DND-41 (cell line): Measurements from ENCODE around the gene KRT72.

Experiments
- ATAC-seq: fragments of 200-7000 bp; cut with Tn5 transposase; 3 replicates; pipeline ENCODE4 v1.9.1; 2021; ENCODE audit warnings: low read depth; ENCODE audit not compliant: insufficient read depth
- DNase-seq: peaks from one replicate; pipeline ENCODE4 v3.0.0-alpha.2; 2020
- H2AFZ ChIP-seq: 2 replicates; pipeline ENCODE4 v1.6.0; 2012; ENCODE audit warnings: low read depth, low read length
- H3K27ac ChIP-seq: 2 replicates; pipeline ENCODE4 v1.5.1; 2012; ENCODE audit warnings: low read length, inconsistent platforms
- H3K27me3 ChIP-seq: fragments of 200-600 bp; sonication (generic); 2 replicates; pipeline ENCODE4 v1.6.0; 2012; ENCODE audit warnings: low read length, mild to moderate bottlenecking, inconsistent platforms; ENCODE audit not compliant: insufficient read depth, poor library complexity
- H3K36me3 ChIP-seq: 2 replicates; pipeline ENCODE4 v1.5.1; 2012; ENCODE audit warnings: low read length, inconsistent platforms; ENCODE audit not compliant: insufficient read depth
- H3K4me1 ChIP-seq: 2 replicates; pipeline ENCODE4 v1.5.1; 2012; ENCODE audit warnings: mild to moderate bottlenecking, low read length; ENCODE audit not compliant: insufficient read depth
- H3K4me2 ChIP-seq: 2 replicates; pipeline ENCODE4 v1.6.0; 2012; ENCODE audit warnings: mild to moderate bottlenecking, moderate library complexity, low read length, inconsistent platforms; ENCODE audit not compliant: insufficient read depth
- H3K4me3 ChIP-seq, 2 experiments: fragments of 200-600 bp in 1 of 2; shearing (Covaris generic) in 1 of 2; 2 replicates each; pipeline ENCODE4 v1.5.1; 2012 to 2016; ENCODE audit warnings: inconsistent platforms in 2 of 2, low read length in 2 of 2, mild to moderate bottlenecking in 2 of 2, low read depth in 1 of 2, moderate library complexity in 1 of 2
- H3K79me2 ChIP-seq: 2 replicates; pipeline ENCODE4 v1.6.0; 2012; ENCODE audit warnings: low read length, inconsistent platforms; ENCODE audit not compliant: insufficient read depth
- H3K9ac ChIP-seq: 2 replicates; pipeline ENCODE4 v1.6.0; 2012; ENCODE audit warnings: low read depth, mild to moderate bottlenecking, inconsistent platforms, low read length, moderate library complexity
- H3K9me3 ChIP-seq: 2 replicates; pipeline ENCODE4 v1.5.1; 2012; ENCODE audit warnings: low read length, moderate library complexity, mild to moderate bottlenecking, inconsistent platforms; ENCODE audit not compliant: insufficient read depth, severe bottlenecking
- H4K20me1 ChIP-seq: 2 replicates; pipeline ENCODE4 v1.6.0; 2012; ENCODE audit warnings: low read length; ENCODE audit not compliant: insufficient read depth
- CTCF ChIP-seq: IDR thresholded peaks from 2 replicates; pipeline ENCODE4 v1.5.1; 2012; ENCODE audit warnings: borderline replicate concordance, low read length, moderate library complexity, mild to moderate bottlenecking; ENCODE audit not compliant: poor library complexity, severe bottlenecking; ENCODE audit errors: extremely low read depth
- EZH2 ChIP-seq: IDR thresholded peaks from 3 replicates; pipeline ENCODE4 v1.6.1; 2012; ENCODE audit warnings: borderline replicate concordance, low read depth, mild to moderate bottlenecking, moderate library complexity, low read length, inconsistent platforms; ENCODE audit not compliant: severe bottlenecking

The KRT72 gene

GRCh38 chr12:52600941-52601481 lies at the start of gene KRT72:
Gene KRT72 (minus strand): TSS chr12:52601463. CDS start chr12:52601452, 11 bp downstream.
- H4K20me1 ChIP-seq = no peaks in the 10 kb centered on the region; the same call in 1 of the 2 replicates
- TF ChIP-seq CTCF (no peak), EZH2 (no peak)
- no peak within 1 kb of the TSS for H3K4me2 ChIP-seq
- no peak within 1 kb of the TSS for H3K4me3 ChIP-seq
- H3K9me3 ChIP-seq = no peaks in the 10 kb centered on the region
- H3K27ac ChIP-seq = no peak within 1 kb of the TSS
- H3K36me3 ChIP-seq = no peaks in the 10 kb centered on the region
- H3K4me1 ChIP-seq = no peaks in the 10 kb centered on the region
- H3K79me2 ChIP-seq = no peaks in the 10 kb centered on the region
- H2AFZ ChIP-seq = no peak within 1 kb of the TSS
- DNase-seq (no peak), ATAC-seq (no peak)
- no peak within 1 kb of the TSS for H3K9ac ChIP-seq
- peaks cover 21% of the 10 kb centered on the region for H3K27me3 ChIP-seq

- Histone ChIP-seq H3K9ac (no peak overlapping the region), H4K20me1 (no peaks in the 10 kb centered on the region), H2AFZ (no peak overlapping the region), H3K4me1 (no peaks in the 10 kb centered on the region), H3K27ac (no peak overlapping the region), H3K36me3 (no peaks in the 10 kb centered on the region), H3K9me3 (no peaks in the 10 kb centered on the region), H3K79me2 (no peaks in the 10 kb centered on the region), H3K4me3 (no peak overlapping the region), H3K4me2 (no peak overlapping the region), H3K27me3 (peaks cover 7% of the 10 kb centered on the region)
- TF ChIP-seq EZH2 (no peak), CTCF (no peak)
- DNase-seq (no peak), ATAC-seq (no peak)
These were observed 49.3 kb upstream of the KRT72 start for GRCh38 chr12:52650520-52651081.

GRCh38 chr12:52649066-52649465 lies 47.8 kb upstream of the KRT72 start:
- no peak for TF ChIP-seq EZH2
- TF ChIP-seq CTCF = no peak
- DNase-seq (no peak), ATAC-seq (no peak)
- Histone ChIP-seq H3K79me2 (no peaks in the 10 kb centered on the region), H3K4me3 (no peak overlapping the region), H3K9me3 (no peaks in the 10 kb centered on the region), H3K4me2 (no peak overlapping the region), H3K27ac (no peak overlapping the region), H3K9ac (no peak overlapping the region), H2AFZ (no peak overlapping the region), H3K36me3 (no peaks in the 10 kb centered on the region), H3K27me3 (peaks cover 18% of the 10 kb centered on the region), H4K20me1 (no peaks in the 10 kb centered on the region), H3K4me1 (no peaks in the 10 kb centered on the region)
